Renal pelvis (tissue), 4 donors: Measurements from ENCODE around the gene POFUT2. TPM values are rescaled to one million over a fixed set of nuclear protein-coding genes. Genes with fewer than 3 reads are reported as not detected.

Experiments used
- DNase-seq: peaks from one replicate; pipeline ENCODE4 v3.0.0-alpha.2; 2013
- polyA plus RNA-seq, 3 donors: library from polyadenylated mRNA; unstranded; fragments of 120-200 nt; gene quantifications; one replicate each; pipeline ENCODE4 v1.2.1, GENCODE V29; 2013; ENCODE audit not compliant: insufficient read length in 3 of 3

Gene POFUT2
- polyA plus RNA-seq, 3 donors: 37.9 to 41.3 (median 38.1) TPM

DNA sequence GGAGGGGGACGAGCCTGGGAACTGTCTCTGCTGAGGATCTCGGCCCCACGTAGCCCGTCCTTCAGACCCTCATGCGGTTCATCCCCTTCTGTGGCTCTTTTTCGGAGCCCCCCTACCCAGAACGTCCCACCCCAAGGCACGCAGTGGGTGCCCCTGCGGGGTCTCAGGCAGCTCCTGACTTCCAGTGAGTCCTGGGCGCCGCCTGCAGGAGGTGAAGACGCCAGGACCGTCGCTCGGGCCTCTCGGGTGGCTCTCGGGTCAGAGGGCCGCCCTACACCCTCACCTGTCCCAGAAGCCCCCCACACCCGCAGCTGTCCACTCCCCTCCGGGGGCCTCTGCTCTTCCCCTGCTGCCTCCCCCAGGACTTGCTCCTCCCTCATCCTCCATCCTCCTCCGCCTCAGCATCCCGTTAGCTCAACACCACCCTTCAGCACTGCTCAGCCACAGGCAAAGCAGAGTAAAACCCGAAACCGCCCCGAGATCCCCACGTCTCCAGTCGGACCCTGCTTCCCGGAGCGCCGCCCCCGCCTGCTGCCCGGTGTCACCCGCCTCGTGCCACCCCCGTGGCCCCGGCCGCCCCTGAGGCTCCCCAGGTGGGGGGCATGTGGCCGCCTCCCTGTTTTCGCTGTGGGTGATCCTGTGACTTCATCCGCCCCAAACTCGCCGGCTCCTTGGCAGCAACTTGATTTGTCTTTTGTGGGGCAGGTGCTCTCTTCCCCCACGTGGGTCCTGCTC, 13.3 kb upstream of the POFUT2 start:
- DNase-seq: no peak

DNA sequence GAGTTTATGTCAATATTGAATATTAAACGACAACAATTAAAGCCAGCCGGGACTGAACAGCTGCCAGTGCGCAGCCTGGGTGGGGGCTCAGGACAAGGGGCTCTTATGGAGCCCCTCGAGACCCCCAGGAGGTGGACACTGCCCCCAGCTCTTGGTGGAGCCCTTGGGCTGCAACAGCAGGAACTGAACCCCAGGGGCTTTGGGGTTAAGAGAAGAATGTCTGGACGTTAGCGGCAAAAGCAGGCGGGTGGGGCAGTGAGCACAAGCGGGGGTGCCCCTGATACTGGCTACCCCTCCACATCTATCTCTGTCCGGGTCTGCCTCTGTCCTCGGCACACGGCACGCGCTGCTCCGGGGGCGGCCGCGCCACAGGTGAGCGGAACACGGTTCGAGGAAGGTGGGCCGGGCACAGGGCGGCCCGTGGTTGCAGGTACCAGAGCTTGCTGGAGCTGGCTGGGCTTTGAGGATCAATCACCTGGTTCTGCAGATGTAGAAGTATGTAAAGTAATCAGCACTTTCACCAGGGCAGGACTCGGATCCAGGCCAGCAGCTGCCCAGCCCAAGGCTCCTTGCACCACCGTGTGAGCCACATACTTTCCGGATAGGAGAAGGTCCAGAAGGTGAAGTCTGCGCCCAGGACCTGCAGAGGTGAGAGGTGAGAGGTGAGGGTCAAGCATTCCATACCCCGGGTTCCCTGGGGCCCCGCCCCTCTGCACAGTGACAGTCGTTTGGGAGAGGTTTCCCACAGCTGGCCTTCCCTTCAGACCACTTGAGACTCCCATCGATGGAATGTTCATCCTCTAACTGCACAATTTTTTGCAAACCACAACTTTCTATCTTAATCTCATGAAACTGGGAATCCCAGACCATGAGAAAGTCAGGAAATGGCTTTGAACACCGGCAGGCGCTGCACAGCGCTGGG, 12.4 kb upstream of the POFUT2 start:
- DNase-seq: no peak

DNA sequence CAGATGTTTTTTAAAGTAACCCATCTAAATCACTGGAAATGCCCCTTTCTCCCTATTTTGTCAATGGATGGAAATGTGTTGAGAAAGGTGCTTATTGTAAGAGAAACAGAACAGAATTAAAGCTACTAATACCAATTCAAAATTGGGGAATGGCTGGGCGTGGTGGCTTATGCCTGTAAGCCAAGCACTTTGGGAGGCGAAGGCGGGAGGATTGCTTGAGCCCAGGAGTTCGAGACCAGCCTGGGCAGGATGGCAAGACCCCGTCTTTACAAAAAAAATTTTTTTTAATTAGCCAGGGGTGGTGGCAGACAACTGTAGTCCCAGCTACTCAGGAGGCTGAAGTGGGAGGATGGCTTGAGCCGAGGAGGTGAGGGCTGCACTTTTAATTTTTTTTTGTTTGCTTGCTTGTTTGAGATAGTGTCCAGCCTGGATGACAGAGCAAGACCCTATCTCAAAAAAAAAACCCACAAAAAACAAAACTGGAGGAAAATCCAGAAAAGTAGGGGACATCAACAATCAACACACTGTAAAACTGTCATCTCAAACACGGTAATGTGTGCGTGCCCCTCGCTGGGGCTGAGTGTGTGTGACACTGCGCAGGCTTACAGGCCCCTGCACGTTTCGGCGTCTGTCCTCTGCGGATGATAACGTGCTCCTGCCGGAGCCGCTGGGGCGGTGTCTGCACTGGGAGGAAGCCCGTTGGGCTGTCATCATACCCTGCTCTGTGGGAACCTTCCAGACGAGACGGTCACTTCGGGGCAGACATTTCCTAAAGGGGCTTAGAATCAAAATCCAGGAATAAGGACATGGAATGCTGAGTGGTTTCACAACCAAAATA, 11.6 kb upstream of the POFUT2 start:
- DNase-seq: no peak

DNA sequence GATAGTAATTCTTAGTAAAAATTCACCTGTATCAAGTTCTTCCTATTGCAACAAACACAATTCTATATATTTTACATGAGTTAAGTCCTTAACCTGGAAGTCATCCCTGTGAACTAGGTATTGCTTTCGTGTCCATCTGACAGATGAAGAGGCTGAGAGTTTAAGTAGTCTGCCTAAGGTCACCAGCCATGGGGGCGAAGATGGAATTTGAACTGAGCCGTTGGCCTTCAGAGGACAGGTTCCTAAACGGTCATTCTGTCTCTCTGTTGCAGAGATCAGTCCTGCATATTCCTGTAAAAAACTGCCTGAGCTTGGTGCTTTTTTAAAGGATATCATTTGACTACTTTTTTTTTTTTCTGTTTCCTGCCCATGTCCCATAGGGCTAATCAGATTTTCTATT, 10.2 kb upstream of the POFUT2 start:
- no peak for DNase-seq

DNA sequence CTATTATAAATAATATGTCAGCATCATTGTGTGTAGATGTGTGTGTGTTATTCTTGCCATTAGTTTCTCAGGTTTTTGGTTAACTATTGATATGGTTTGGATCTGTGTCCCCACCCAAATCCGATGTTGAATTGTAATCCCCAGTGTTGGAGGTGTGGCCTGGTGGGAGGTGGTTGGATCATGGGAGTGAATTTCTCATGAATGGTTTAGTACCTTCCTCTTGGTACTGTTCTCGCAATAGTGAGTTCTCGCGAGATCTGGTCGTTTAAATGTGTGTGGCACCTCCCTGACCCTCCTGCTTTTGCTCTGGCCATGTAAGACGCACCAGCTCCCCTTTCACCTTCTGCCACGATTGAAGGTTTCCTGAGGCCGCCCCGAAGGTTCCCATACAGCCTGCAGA, 9.6 kb upstream of the POFUT2 start:
- no peak for DNase-seq

DNA sequence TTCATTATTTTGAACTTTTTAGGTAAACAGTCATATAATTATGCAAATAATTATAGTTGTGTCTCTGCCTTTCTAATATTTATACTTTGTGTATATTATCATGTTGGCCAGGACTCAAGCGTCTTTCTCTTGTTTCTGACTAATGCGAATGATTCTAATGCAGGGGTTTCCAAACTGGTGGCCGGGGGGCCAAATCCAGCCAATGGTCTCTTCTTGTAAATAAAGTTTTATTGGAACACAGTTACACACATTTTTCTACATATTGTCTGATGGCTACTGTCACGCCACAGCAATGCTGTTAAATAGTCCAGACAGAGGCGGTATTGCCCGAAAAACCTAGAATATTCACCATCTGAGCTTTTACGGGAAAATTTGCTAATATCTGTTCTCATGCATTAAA, 8.9 kb upstream of the POFUT2 start:
- no peak for DNase-seq

DNA sequence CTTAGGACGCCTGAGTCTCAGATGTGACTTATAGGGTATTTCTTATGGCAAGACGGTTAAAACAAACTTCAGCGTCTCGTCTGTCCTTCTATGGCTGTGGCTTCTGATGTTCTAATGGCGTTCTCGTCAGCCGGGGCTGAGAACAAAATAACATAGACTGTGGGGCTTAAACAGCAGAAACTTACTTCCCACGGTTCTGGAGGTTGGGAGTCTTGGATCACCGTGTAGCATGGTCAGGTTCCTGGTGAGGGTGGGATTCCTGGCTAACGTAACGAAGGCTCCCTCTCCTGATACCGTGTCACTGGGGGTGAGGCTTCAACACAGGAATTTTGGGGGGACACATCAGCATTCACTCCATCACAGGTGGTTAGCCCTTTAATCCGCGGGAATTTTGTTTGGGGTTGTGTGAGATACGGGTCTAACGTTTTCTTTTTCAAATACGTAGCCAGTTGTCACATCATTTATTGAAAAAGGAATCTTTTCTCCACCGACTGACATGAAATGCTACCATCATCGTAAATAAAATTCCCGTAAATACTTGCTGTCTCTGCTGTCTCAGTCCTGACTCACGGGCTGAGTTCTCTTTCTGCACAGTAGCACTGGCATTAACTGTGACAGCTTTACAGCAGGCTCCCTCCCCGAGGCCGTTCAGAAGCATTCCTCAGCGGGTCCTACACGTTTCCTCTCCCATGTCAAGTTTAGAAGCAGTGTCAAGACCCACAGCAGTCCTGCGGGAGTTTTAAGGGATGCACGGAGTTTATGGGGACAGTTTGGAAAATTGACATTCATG, 8.1 kb upstream of the POFUT2 start:
- DNase-seq: no peak

DNA sequence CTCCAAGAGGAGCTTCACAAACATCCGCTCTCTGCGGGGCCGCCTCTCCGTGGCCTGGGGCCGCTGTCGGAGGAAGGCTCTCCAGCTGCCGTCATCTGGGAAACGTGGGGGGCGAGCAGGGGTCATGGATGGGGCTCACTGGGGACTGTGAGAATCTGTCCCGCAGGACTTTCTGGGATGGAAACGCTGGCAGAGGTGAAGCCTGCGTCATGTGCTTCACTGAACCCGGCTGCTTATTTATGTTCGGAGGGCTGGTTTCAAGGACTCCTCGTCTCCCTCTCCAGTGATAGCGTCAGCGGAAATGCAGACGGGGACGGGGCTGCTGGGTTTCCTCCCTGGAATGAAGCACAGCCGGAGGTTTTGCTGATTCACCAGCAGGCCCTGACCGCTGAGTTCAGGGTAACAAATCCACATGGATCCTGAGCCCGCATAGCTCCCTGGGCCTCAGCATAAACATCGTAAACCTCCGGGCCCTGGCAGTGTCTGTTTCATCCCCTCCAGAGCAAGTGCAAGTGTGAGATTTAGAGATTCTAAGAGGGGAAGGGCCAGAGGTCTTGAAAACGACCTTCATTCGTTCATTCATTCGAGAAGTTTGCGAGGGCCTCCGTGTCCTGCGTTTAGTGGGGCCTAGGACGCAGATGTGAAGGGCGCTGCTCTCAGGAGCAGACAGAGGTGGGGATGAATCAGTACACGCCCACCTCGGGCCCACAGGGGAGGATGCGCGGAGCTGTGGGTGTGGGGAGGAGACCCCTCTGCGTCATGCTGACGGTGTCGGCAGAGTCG, 7.0 kb upstream of the POFUT2 start:
- DNase-seq: peak; percentile 84

DNA sequence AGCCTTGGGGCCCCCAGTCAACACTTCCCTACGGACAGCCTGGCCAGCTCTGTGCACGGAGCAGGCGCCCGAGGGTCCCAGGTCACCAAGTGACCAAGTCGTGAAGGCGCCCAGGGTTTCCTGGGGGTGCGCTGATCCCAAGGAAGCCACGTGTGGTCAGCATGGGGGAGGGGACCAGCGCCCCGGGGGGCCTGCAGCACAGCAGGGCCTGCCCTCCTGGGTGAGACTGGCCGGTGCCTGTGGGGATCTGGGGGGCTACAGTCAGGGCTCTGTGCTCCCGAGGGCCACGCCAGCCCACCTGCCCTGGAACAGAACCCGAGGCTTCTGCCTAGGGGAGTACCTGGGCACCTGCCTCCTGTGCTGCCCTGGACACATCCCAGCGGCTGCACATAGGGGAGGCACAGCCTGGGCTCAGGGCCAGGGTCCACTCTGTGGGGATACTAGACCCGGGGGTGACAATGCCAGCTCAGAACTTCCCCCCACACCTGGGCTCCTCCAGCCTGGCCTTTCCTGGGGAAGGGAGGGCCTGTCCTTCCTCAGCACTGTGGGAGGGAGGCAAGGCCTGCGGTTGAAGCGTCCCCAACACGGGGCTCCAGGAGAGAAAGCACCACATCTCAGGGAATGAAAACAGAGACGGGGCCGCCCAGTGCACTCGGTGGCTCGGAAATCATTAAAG, 6.2 kb upstream of the POFUT2 start:
- no peak for DNase-seq

DNA sequence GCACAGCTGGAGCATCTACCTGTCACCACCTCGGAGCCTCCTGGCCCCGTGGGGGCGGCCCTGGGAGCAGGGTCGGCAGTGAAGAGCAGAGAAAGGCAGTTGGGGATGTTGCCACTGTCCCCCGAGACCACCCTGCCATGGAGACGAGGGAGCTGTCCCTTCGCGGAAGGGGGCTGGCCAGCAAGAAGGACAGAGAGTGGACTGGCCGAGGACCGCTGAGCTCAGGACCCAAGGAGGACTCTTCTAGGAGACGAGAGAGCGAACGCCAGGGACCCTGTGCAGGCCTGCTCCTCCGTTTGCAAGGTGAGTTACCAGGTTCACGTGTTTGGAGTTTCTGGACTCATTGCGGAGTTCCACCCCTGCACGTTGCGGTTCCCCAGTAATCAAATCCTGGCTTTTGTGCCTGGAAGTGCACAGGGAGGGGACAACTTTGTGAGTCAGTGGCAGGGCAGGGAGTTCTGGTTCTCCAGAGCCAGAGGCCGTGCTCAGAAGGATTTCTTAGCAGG, 5.6 kb upstream of the POFUT2 start:
- DNase-seq: no peak

DNA sequence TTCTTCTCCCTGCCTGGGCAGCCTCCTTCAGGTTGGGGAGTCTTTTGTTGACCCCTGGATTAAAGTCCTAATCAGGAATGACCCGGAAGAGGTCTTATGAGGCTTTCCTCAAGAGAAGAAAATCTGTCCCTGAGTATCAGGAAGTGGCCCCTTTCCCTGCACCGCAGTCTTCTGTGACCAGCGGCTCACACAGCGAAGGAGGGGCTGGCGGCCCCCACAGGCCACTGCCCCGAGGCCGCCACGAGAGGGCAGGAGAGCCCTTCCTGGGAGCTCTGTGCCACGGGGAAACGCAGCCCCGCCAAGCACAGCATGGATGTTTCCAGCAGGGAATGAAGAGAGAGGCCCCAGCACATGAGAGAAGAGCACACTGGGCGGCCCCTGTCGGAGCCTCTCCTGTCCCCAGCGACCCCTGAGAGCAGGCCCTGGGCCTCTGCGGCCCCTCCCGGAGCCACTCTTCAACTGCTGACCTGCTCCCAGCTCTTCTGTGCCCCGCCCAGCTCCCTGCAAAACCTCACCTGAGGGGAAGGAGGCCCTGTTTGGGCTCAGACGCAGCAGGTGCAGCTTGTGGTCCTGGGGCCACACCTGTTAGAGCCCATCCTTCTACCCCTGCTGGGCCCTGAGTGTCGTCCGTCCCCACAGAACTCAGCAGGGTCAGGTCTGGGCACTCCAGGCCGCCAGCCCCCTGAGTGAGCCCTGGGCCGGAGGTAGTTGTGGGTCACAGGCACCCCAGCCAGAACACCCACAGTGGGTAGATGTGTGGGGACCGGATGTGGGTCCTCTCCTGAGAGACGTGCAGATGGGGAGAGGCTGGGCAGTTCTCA, 4.9 kb upstream of the POFUT2 start:
- DNase-seq: peak; percentile 88

DNA sequence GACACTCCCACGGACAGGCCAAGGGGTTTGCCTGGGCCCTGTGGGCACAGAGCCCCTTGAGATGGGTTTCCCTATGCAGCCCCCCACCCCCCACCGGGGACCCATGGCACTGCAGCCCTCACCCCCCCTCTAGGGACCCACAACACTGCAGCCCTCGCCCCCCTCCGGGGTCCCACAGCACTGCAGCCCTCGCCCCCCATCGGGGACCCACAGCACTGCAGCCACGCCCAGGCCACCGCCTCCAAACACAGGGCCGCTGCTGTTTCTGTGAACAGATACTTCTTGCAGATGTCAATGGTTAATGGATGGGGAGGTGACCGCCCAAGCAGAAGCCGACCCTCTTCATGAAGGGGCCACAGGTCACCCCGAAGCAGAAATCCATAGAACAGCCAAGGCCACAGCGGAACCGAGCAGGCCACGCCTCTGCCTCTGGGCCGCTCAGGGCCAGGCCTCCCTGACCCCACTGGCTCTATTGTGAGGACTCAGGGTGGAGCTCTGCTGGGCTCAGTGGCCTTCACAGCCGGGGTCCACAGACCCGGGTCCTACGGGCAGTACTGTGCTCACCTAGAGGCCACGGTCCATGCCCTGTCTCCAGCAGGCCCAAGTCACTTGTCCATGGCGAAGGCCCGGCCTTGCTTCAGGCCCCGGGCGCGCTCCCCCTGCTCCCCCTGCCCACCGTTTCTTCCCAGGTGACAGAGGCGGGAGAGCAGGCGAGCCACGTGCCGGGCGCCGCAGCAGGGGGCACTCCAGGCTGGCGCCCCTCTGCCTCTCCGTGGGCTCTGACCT, 4.1 kb upstream of the POFUT2 start:
- no peak for DNase-seq

DNA sequence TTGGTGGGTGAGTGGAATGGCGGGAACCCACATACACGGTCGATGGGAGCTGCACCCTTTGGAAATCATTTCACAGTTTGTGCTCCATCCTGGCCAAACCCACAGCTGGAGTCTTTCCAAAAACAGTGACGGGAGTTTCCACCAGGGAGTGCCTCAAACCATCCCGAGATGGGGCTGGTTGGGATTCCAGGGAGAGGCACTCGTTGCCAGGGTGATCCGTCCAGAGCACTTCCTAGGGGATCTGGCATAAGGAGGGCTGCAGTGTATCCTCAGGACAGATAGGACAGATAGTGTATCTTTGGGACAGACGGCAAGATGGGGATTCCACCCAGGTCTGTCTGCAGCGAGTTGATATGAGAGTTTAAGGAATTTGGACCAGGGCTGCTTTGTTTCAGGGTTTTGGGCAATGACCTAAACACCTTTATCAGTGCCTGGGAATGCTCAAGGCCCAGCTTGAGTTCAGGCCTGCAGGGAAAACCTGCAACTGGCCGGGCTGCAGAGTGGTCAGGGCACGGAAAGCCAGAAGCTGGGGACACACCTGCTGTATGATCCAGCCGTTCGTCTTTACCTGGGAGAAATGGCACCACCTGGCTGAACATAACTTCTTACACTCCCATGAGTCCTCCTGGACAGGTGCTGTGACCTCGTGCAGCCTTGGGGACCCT, 3.4 kb upstream of the POFUT2 start:
- DNase-seq: no peak

DNA sequence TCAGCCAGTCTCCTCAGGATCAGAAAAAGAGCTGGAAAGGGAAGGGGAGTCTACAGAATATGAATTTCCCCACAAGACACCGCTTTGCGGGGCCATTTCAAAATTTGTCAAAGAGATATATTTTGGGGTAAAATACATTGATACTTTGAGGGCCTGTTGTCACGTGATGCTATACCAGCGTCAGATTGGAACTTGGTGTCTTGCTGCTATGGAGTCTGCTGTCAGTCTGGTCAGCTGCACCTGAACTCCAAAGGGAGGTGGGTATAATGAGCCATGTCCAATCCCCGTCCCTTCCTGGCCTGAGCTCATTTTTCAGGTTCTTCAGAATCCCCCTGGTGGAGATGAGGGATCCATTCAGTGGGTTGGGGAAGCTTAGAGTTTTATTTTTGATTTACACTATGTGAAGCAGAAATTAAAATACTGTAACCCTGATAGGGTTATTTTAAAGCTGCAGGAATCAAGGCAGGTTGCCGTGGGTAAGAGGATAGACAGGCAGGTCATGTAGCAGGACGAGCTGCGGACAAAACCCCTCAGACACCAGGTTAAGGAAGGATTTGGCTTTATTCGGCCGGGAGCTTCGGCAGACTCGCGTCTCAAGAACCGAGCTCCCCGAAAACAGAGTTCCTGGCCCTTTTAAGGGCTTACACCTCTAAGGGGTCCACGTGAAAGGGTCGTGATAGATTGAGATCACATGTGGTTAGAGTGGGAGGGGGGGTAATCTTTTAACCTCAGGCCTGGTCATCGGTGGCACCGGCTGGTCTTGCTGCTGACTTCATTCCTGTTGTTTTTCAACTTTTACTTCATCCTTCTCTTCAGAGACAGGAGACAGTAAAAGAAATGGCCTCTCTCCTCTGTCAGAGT, 2.2 kb upstream of the POFUT2 start:
- DNase-seq: no peak

DNA sequence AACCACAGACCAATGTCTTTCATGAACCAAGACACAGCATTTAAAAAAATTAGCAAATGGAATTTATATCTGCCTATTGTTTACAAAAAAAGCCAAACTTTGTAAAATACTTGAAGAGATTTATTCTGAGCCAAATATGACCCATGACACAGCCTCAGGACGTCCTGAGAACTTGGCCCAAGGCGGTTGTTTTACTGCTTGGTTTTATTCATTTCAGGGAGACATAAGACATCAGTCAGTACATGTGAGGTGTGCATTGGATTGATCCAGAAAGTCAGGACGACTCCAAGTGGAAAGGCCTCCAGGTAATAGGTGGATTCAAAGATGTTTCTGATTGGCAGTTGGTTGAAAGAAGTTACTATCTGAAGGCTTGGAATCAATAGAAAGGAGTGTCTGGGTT, 1.4 kb upstream of the POFUT2 start:
- no peak for DNase-seq

DNA sequence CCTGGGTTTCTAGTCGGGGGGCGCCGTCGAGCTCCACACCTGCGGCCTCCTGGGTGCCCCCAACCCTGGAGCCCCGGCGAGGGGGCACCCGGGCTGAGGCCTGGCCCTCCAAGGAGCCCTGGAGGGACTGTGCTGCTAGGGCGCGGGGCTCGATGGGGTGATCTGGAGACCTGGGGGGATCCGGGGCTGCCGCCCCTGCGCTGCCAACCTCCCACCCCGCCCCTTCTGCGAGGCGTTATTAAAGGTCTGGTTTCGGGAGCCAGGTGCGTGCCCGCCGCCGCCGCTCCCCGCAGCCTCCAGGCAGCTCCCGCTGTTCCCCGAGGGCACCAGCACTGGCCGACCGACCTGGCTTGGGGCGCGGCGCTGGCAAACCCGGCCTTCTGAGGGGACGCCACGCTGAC, 746 bp upstream of the POFUT2 start:
- DNase-seq: no peak
